PC-3 (cell line): ENCODE results near the gene ATXN3.

Source experiments
- EZH2 ChIP-seq: fragments of 300-600 bp; sonication (generic); IDR thresholded peaks from one replicate; pipeline ENCODE4 v1.6.1; 2017; ENCODE audit warnings: antibody characterized with exemption, mild to moderate bottlenecking, low read length; ENCODE audit not compliant: unreplicated experiment
- EZH2phosphoT487 ChIP-seq: fragments of 300-600 bp; sonication (generic); IDR thresholded peaks from 2 replicates; pipeline ENCODE4 v1.6.1; 2018; ENCODE audit warnings: mild to moderate bottlenecking, antibody characterized with exemption, low read length, borderline replicate concordance
- TF ChIP-seq, protein P1 (sequence below): fragments of 300-600 bp; sonication (generic); conservative IDR thresholded peaks from 2 replicates; pipeline ENCODE4 v1.5.1; 2017; ENCODE audit warnings: antibody characterized with exemption, low read depth, mild to moderate bottlenecking, low read length

DNA sequence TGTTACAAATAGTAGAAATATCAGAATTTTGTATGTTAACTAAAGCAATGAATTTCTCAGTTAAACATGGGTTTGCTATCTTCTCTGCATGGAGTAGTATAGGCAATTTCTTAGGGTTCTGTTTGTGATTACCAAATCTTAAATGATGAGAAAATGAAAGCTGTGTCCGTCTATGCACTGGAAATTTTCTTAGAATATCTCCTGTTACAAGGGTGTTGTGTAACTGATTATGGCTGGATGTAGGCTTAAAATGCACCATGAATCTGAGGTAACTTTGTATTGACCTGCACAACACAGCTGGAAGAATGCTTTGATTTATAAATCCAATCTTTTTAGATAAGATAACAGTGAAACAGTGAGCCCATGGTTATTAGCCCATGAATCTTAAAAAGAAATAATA is 84.3 kb downstream of the ATXN3 start:
- TF ChIP-seq, protein P1, sequence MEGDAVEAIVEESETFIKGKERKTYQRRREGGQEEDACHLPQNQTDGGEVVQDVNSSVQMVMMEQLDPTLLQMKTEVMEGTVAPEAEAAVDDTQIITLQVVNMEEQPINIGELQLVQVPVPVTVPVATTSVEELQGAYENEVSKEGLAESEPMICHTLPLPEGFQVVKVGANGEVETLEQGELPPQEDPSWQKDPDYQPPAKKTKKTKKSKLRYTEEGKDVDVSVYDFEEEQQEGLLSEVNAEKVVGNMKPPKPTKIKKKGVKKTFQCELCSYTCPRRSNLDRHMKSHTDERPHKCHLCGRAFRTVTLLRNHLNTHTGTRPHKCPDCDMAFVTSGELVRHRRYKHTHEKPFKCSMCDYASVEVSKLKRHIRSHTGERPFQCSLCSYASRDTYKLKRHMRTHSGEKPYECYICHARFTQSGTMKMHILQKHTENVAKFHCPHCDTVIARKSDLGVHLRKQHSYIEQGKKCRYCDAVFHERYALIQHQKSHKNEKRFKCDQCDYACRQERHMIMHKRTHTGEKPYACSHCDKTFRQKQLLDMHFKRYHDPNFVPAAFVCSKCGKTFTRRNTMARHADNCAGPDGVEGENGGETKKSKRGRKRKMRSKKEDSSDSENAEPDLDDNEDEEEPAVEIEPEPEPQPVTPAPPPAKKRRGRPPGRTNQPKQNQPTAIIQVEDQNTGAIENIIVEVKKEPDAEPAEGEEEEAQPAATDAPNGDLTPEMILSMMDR = no peak
- TF ChIP-seq EZH2 (no peak), EZH2phosphoT487 (no peak)
